ENCODE data around the gene CGB3.
A peak's percentile ranks its signal among the peaks of the same experiment; 100 is the strongest.
"Not testable (repeated sequence)": the region's sequence is repeated elsewhere in the genome, so short reads cannot be mapped to it uniquely, and the experiment has no call there.

CGB3 gene

DNA sequence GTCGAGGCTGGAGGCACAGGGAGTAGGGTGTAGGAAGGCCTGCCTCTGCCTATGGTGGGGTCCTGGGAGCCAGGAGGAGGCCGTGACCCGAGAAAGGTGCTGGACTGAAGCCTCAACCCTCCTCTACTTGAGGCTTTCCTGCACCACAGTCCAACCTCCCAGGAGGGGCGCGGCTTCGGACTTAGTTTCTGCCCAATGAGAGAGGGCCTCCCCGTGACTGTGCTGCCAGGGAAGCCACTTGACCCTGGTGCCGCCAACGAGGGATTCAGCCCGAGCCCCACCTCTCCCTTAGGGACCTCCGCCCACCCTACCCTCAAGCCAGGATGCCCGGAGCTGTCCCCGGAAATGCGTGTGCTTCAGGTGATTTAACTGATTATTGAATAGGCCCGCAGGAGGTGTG lies at the start of gene CGB3:
Gene CGB3 (minus strand): TSS at position 101 of the 400 bp plus-strand sequence. CDS start 362 bp downstream, outside the sequence.
- not testable (repeated sequence) for DNase-seq

- DNase-seq: no peak
These were observed 47.9 kb upstream of the CGB3 start for GRCh38 chr19:49071860-49072547.

- no peak for DNase-seq
These were observed 46.3 kb upstream of the CGB3 start for GRCh38 chr19:49070416-49070815.

GRCh38 chr19:49069026-49069425 lies 44.9 kb upstream of the CGB3 start:
- no peak for DNase-seq

GRCh38 chr19:49067554-49067953 lies 43.4 kb upstream of the CGB3 start:
- DNase-seq: no peak

GRCh38 chr19:49065905-49066512 lies 41.9 kb upstream of the CGB3 start:
- DNase-seq: no peak

DNA sequence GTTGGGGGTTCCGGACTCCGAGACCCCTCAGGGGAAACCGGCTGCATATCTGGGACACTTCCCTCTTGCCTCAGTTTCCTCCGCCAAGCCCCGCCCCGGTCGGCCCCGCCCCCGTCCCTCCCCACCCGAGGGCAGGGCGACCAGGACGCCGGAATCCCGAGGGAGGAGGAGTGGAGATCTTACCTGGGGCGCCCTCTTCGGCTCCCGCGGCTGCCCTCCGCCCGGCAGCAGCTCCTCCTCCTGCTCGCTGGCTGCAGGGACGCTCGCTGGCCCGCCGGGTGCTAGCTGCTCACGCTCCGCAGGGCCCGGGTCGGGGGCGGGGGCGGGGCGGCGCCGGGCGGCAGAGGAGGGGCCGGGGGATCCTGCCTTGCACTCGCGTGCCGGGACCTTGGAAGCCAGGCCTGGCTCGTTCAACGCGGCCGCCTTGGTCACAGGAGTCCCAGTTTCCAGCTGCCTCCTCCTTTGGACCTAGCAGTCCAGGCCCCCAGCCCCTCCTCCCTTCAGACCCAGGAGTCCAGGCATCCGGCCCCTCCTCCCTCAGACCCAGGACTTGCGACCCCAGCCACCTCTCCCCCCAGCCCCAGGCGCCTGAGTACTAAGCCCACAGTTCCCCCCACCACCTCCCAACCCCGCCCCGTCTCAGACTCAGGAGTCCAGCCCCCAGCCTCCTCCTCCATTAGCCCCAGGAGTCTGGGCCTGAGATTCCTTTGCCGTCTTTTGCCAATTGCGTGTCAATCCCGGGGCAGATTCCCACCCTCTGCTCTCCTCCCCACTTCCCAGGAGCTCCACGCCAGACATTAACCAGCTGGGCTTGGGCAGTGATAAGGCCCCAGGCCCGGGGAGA lies 40.9 kb upstream of the CGB3 start, which contains the start of gene NTF4:
Gene NTF4 (minus strand): TSS at position 51 of the 844 bp plus-strand sequence. CDS start 2,821 bp downstream, outside the sequence.
- DNase-seq: peak in 1 of 3 experiments; percentile 9

GRCh38 chr19:49064029-49064629 lies 40.0 kb upstream of the CGB3 start:
- DNase-seq: no peak

GRCh38 chr19:49061445-49061844 lies 37.3 kb upstream of the CGB3 start:
- no peak for DNase-seq

DNA sequence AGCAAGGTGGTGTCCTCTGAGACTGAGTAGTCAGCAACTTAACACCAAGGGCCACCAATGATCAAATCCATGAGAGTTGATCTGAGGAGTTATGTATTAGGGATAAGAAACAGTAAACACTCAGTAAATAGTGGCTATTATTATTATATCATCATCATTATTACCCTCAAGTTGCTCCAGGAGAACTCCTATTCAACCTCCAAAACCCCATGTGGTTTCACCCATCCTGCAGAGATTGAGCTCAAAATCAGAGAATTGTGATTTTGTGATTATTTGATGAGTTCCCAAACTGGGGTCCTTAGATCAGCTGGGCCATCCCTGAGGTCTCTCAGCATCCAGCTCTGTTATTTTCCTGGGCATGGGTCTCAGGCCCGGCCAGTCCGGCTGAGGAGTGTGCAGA lies 36.9 kb upstream of the CGB3 start:
- no peak for DNase-seq

- DNase-seq: no peak
These were observed 34.9 kb upstream of the CGB3 start for GRCh38 chr19:49059053-49059452.

DNA sequence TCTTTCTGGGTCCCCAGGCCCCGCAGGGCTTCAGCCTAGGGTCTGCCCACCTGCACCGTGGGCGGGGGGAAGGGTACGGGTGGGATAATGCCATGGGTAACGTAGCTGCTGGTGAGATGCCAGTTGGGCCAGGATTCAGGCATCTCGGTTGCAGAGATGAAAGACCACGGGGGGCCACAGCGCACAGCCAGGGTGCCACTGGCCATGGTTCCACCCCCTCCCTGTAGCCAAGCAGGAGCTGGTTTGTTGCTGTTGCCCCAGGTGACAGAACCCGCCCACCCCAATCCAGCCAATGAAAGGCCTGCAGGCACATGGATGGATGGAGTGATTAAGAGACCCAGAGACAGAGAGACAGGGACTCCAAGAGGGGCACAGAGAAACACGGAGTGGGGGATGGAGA lies 34.4 kb upstream of the CGB3 start:
- no peak for DNase-seq

DNA sequence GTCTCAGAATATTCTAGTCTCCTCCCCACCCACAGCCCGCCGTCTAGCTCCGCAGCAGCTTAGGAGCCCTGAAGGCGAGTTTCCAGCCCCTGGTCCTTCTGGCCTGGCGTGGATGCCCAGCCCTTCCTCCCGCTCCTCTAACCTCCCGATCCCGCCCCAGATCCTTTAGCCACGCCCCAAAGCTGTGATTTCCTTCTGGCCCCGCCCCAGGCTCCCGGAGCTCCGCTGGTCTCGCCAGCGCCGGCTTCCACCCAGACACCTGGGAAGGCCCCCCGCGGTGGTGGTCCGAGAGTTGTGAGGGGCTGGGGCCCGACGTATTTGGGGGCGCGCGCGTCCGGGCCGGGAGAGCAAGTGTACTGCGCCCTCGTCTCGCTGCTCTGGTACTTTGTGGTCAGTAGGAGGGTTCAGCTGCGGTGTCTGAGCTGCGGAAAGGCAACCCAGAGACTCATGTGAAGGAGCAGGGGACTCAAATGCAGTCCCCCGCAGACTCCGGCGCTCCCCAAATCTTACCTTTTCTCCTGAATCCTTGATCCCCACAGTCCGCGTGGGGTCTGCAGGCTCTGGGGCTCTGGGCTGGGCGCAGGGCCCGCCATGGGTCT lies 33.6 kb upstream of the CGB3 start, which contains the start of gene CGB7:
Gene CGB7 (minus strand): TSS at position 114 of the 599 bp plus-strand sequence. CDS start 2,374 bp downstream, outside the sequence.
- DNase-seq: peak in 2 of 3 experiments; percentile 28 to 61

- DNase-seq: not testable (repeated sequence)
These were observed 32.9 kb upstream of the CGB3 start for GRCh38 chr19:49056902-49057596.

DNA sequence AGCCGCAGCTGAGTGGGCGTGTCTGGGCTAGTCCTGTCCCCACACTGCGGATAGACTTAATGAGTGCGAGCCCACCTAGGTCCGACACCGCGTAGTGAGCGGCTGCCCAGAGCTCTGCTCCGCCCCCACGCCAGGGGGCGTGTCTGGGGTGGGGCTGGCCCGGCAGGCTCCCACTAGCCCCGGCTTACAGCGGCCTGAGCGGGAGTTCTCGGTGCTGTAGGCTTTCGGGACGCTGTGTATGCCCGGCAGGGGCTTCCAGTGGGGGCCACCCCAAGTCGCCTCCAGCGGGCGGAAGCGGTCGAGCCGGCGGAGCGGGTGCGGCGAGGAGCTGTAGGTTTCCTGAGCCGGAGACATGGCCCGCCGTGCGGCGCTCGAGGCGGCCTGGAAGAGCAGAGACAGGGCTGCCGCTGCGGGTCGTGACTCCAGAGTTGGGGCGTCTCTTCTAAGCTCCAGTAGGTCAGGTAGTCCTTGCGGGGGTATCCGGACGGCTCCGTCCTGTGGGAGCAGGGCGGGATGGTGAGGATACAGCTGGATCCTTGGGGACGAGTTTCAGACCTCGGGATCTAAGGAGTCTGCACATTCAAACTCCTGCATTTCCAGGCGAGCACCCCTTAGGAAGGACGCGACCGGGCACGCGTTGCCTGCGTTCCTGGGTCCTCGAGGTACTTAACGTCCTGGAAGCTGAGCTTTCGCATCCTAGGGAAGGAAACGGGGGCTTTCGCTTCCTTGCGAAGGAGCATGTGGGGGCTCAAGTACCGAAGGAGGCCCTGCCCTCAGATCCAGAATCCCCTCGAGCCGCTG lies 32.2 kb upstream of the CGB3 start:
- DNase-seq: peak in 2 of 3 experiments; percentile 49 to 64

DNA sequence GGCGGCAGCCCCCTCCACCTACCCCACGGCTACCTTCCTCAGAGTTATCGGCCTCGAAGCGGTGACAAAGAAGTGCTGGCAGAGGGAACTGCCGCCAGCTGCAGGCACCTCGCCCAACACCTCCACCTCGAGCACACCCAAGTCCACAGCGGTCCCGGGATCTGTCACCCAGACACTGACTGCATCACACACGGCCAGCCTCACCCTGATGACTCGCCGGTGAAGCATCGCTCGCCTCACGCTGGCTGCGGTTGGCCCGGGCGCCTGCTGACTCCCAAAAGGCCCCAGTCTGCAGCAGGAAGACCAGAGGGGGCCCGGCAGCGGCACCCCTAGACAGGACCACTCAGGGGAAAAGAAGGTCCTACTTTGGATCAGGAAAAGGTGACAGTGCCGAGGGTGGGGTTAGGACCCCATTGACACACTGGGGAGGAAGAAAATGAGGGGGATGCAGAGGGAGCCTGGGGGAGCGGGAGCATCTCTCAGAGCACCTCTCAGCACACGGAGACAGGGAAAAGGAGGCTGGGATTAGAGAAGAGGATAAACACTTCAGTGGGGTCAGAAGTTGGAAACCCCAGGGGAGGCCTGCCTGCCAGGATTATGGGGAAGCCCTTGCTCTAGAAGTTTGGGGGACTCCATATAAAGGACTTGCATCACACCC lies 26.4 kb upstream of the CGB3 start:
- not testable (repeated sequence) for DNase-seq

- not testable (repeated sequence) for DNase-seq
These were observed 25.7 kb upstream of the CGB3 start for GRCh38 chr19:49049834-49050233.

DNA sequence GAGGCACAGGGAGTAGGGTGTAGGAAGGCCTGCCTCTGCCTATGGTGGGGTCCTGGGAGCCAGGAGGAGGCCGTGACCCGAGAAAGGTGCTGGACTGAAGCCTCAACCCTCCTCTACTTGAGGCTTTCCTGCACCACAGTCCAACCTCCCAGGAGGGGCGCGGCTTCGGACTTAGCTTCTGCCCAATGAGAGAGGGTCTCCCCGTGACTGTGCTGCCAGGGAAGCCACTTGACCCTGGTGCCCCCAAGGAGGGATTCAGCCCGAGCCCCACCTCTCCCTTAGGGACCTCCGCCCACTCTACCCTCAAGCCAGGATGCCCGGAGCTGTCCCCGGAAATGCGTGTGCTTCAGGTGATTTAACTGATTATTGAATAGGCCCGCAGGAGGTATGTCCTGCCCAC lies 24.9 kb upstream of the CGB3 start, which contains the start of gene CGB8:
Gene CGB8 (minus strand): TSS at position 101 of the 400 bp plus-strand sequence. CDS start 372 bp downstream, outside the sequence.
- DNase-seq: not testable (repeated sequence)

DNA sequence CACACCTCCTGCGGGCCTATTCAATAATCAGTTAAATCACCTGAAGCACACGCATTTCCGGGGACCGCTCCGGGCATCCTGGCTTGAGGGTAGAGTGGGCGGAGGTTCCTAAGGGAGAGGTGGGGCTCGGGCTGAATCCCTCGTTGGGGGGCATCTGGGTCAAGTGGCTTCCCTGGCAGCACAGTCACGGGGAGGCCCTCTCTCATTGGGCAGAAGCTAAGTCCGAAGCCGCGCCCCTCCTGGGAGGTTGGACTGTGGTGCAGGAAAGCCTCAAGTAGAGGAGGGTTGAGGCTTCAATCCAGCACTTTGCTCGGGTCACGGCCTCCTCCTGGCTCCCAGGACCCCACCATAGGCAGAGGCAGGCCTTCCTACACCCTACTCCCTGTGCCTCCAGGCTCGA lies 19.4 kb upstream of the CGB3 start, which contains the start of gene CGB5:
Gene CGB5 (plus strand): TSS at position 301 of the 400 bp plus-strand sequence. CDS start 362 bp downstream, outside the sequence.
- not testable (repeated sequence) for DNase-seq

GRCh38 chr19:49042666-49043065 lies 18.5 kb upstream of the CGB3 start:
- DNase-seq: not testable (repeated sequence)

Data from NCI-H1417 (cell line).